Neutrophil (primary cell): ENCODE data around the gene BIRC3.

Experiments
- H3K27ac ChIP-seq: fragments of 200-600 bp; sonication (generic); 2 replicates; pipeline ENCODE4 v1.5.1; 2016; ENCODE audit warnings: mild to moderate bottlenecking, moderate library complexity
- H3K27me3 ChIP-seq: fragments of 200-600 bp; sonication (generic); 2 replicates; pipeline ENCODE4 v1.6.0; 2016; ENCODE audit warnings: mild to moderate bottlenecking
- H3K36me3 ChIP-seq: fragments of 200-600 bp; sonication (generic); 2 replicates; pipeline ENCODE4 v1.5.1; 2017
- H3K4me1 ChIP-seq, 2 experiments: fragments of 200-600 bp in 1 of 2; sonication (generic) in 1 of 2; 1 replicate in 1 of 2; 2 replicates in 1 of 2; pipeline versions ENCODE4 v1.5.1 to v1.6.1; 2013 to 2016; ENCODE audit warnings: low read depth in 1 of 2, low read length in 1 of 2, mild to moderate bottlenecking in 1 of 2, moderate library complexity in 1 of 2; ENCODE audit not compliant: control insufficient read depth in 1 of 2, insufficient read depth in 1 of 2
- H3K4me3 ChIP-seq, 2 experiments: fragments of 200-600 bp in 1 of 2; sonication (generic) in 1 of 2; 1 replicate in 1 of 2; 2 replicates in 1 of 2; pipeline ENCODE4 v1.5.1; 2013 to 2016; ENCODE audit warnings: low read depth in 1 of 2, low read length in 1 of 2, mild to moderate bottlenecking in 1 of 2, moderate library complexity in 1 of 2
- H3K9me3 ChIP-seq: fragments of 200-600 bp; sonication (generic); 2 replicates; pipeline ENCODE4 v1.5.1; 2016
- CTCF ChIP-seq: fragments of 200-600 bp; sonication (generic); IDR thresholded peaks from 2 replicates; pipeline ENCODE4 v1.5.1; 2016; ENCODE audit warnings: antibody characterized with exemption

The BIRC3 gene

GRCh38 chr11:102313238-102313940 is 3.9 kb upstream of the BIRC3 start:
- H3K36me3 ChIP-seq: no peaks in the 10 kb centered on the region
- no peaks in the 10 kb centered on the region for H3K9me3 ChIP-seq
- no peak overlapping the region for H3K4me3 ChIP-seq
- H3K27me3 ChIP-seq: no peaks in the 10 kb centered on the region
- peaks cover 22 to 27% of the 10 kb centered on the region in 2 experiments for H3K4me1 ChIP-seq
- H3K27ac ChIP-seq: no peak overlapping the region
- TF ChIP-seq CTCF: no peak

- no peak overlapping the region for H3K4me3 ChIP-seq
- H3K4me1 ChIP-seq: peaks cover 23 to 28% of the 10 kb centered on the region in 2 experiments
Measured at GRCh38 chr11:102314784-102315183, 2.5 kb upstream of the BIRC3 start.

GRCh38 chr11:102316346-102316904 is 859 bp upstream of the BIRC3 start:
- no peaks in the 10 kb centered on the region for H3K36me3 ChIP-seq
- peaks cover 23 to 28% of the 10 kb centered on the region in 2 experiments for H3K4me1 ChIP-seq
- TF ChIP-seq CTCF: no peak
- H3K4me3 ChIP-seq: no peak overlapping the region
- H3K9me3 ChIP-seq: no peaks in the 10 kb centered on the region
- H3K27me3 ChIP-seq: no peaks in the 10 kb centered on the region
- no peak overlapping the region for H3K27ac ChIP-seq

More at GRCh38 chr11:102314784-102315183, 2.5 kb upstream of the BIRC3 start:
- Histone ChIP-seq H3K9me3 (no peaks in the 10 kb centered on the region), H3K27me3 (no peaks in the 10 kb centered on the region), H3K27ac (no peak overlapping the region), H3K36me3 (no peaks in the 10 kb centered on the region)
- no peak for TF ChIP-seq CTCF

- Histone ChIP-seq H3K9me3 (no peaks in the 10 kb centered on the region), H3K4me1 (peaks cover 23 to 24% of the 10 kb centered on the region in 2 experiments), H3K36me3 (no peaks in the 10 kb centered on the region), H3K27ac (peak overlapping the region; percentile 59), H3K4me3 (peak overlapping the region; percentile 59 to 60), H3K27me3 (no peaks in the 10 kb centered on the region)
- no peak for TF ChIP-seq CTCF
Measured at GRCh38 chr11:102317768-102318103, 452 bp downstream of the BIRC3 start.

- H3K4me1 ChIP-seq: peaks cover 16 to 17% of the 10 kb centered on the region in 2 experiments
- peak overlapping the region in 1 of 2 experiments; percentile 60 for H3K4me3 ChIP-seq
- TF ChIP-seq CTCF: no peak
- no peak overlapping the region for H3K27ac ChIP-seq
- no peaks in the 10 kb centered on the region for H3K27me3 ChIP-seq
- no peaks in the 10 kb centered on the region for H3K9me3 ChIP-seq
- no peaks in the 10 kb centered on the region for H3K36me3 ChIP-seq
Measured at GRCh38 chr11:102318469-102318868, 1.2 kb downstream of the BIRC3 start.
